Activated CD8-positive, alpha-beta T cell treated with anti-CD3 and anti-CD28 coated beads, Interleukin-2, amount 10 ng/mL, durations not matched to agents 7 days and 5 days (primary cell): ENCODE measurements around the gene CDK6. TPM values are rescaled to one million over a fixed set of nuclear protein-coding genes. Genes with fewer than 3 reads are reported as not detected.
A peak's percentile ranks its signal among the peaks of the same experiment; 100 is the strongest.

Experiments
- ATAC-seq: fragments of 150-1000 bp; cut with Tn5 transposase; one replicate; pipeline ENCODE4 v1.10.0; 2021; ENCODE audit warnings: moderate library complexity
- CTCF ChIA-PET: fragments of 350-600 bp; sonication (Branson Sonifier 250); formaldehyde crosslinking; loops from one replicate; lab custom pipeline; 2021; ENCODE audit warnings: antibody characterized with exemption; lab: Charles Lee
- POLR2A ChIA-PET: fragments of 350-600 bp; sonication (Branson Sonifier 250); formaldehyde crosslinking; loops from one replicate; lab custom pipeline; 2021; ENCODE audit warnings: antibody characterized with exemption; lab: Charles Lee
- DNase-seq: peaks from one replicate; pipeline ENCODE4 v3.0.0-alpha.2; 2020
- H3K27ac Mint-ChIP-seq: one replicate; pipeline ENCODE4 v1.8.0; 2021; ENCODE audit warnings: mild to moderate bottlenecking, mixed read lengths
- H3K27me3 Mint-ChIP-seq: one replicate; pipeline ENCODE4 v1.8.0; 2021; ENCODE audit warnings: low read depth, mixed read lengths
- H3K36me3 Mint-ChIP-seq: one replicate; pipeline ENCODE4 v1.8.0; 2021; ENCODE audit warnings: low read depth, mixed read lengths
- H3K4me1 Mint-ChIP-seq: one replicate; pipeline ENCODE4 v1.8.0; 2021; ENCODE audit warnings: low read depth, mixed read lengths
- H3K4me3 Mint-ChIP-seq: one replicate; pipeline ENCODE4 v1.8.0; 2021; ENCODE audit warnings: mild to moderate bottlenecking, mixed read lengths
- H3K9me3 Mint-ChIP-seq: one replicate; pipeline ENCODE4 v1.8.0; 2022; ENCODE audit warnings: mixed read lengths; ENCODE audit not compliant: insufficient read depth
- total RNA-seq, 2 experiments: library from RNA; stranded (reverse); gene quantifications; one replicate each; pipeline ENCODE4 v1.2.3, GENCODE V29; 2021

The CDK6 gene
- total RNA-seq, 2 experiments from 2014 or later, result 159 to 160 TPM

- H3K27ac Mint-ChIP-seq, result peak overlapping the region; percentile 31
- H3K4me1 Mint-ChIP-seq, result peaks cover 59% of the 10 kb centered on the region
- ChIA-PET POLR2A (no interaction called here), CTCF (no interaction called here)
- H3K27me3 Mint-ChIP-seq, result no peaks in the 10 kb centered on the region
- peaks cover 85% of the 10 kb centered on the region for H3K36me3 Mint-ChIP-seq
- no peak for ATAC-seq
- DNase-seq, result no peak
- peak overlapping the region; percentile 32 for H3K4me3 Mint-ChIP-seq
- peaks cover 12% of the 10 kb centered on the region for H3K9me3 Mint-ChIP-seq
Observed at GRCh38 chr7:92669616-92670165, 166.7 kb downstream of the CDK6 start.

GRCh38 chr7:92668564-92668963 lies 167.8 kb downstream of the CDK6 start:
- Mint-ChIP-seq H3K27me3 (no peaks in the 10 kb centered on the region), H3K36me3 (peaks cover 86% of the 10 kb centered on the region), H3K9me3 (peaks cover 16% of the 10 kb centered on the region), H3K4me1 (peaks cover 68% of the 10 kb centered on the region), H3K27ac (peak overlapping the region; percentile 18), H3K4me3 (no peak overlapping the region)
- DNase-seq (no peak), ATAC-seq (no peak)
- ChIA-PET POLR2A (no interaction called here), CTCF (no interaction called here)

GRCh38 chr7:92667816-92668535 lies 168.4 kb downstream of the CDK6 start:
- Mint-ChIP-seq H3K36me3 (peaks cover 80% of the 10 kb centered on the region), H3K4me1 (peaks cover 62% of the 10 kb centered on the region), H3K9me3 (peaks cover 16% of the 10 kb centered on the region), H3K27ac (peak overlapping the region; percentile 18), H3K4me3 (no peak overlapping the region), H3K27me3 (no peaks in the 10 kb centered on the region)
- POLR2A ChIA-PET, result no interaction called here
- ATAC-seq (no peak), DNase-seq (no peak)
- CTCF ChIA-PET, result no interaction called here

- H3K9me3 Mint-ChIP-seq, result peaks cover 12% of the 10 kb centered on the region
- peaks cover 45% of the 10 kb centered on the region for H3K4me1 Mint-ChIP-seq
- POLR2A ChIA-PET, result interaction anchor here (3.3 kb wide), 1 partner anchor 19 kb away, joined by 14 read pairs; no protein-coding TSS in a partner anchor
- H3K36me3 Mint-ChIP-seq, result peaks cover 61% of the 10 kb centered on the region
- H3K27ac Mint-ChIP-seq, result peak overlapping the region; percentile 77
- H3K27me3 Mint-ChIP-seq, result no peaks in the 10 kb centered on the region
- ATAC-seq, result no peak
- DNase-seq, result no peak
- H3K4me3 Mint-ChIP-seq, result no peak overlapping the region
- CTCF ChIA-PET, result interaction anchor here (0.8 to 2.1 kb wide), 8 partner anchors 9 to 167 kb away, joined by 3 to 8 read pairs (median 6); no protein-coding TSS in a partner anchor
Observed at GRCh38 chr7:92665926-92666325, 170.4 kb downstream of the CDK6 start.

- Mint-ChIP-seq H3K36me3 (peaks cover 44% of the 10 kb centered on the region), H3K27me3 (no peaks in the 10 kb centered on the region), H3K9me3 (peaks cover 12% of the 10 kb centered on the region), H3K4me3 (no peak overlapping the region), H3K27ac (no peak overlapping the region), H3K4me1 (peaks cover 46% of the 10 kb centered on the region)
- POLR2A ChIA-PET, result no interaction called here
- DNase-seq, result no peak
- CTCF ChIA-PET, result interaction anchor here (0.9 to 1.3 kb wide), 2 partner anchors 9 to 41 kb away, joined by 3 read pairs; no protein-coding TSS in a partner anchor
- no peak for ATAC-seq
Observed at GRCh38 chr7:92661651-92662050, 174.7 kb downstream of the CDK6 start.

GRCh38 chr7:92658671-92659070 lies 177.7 kb downstream of the CDK6 start:
- no peak for ATAC-seq
- H3K36me3 Mint-ChIP-seq, result peaks cover 39% of the 10 kb centered on the region
- ChIA-PET POLR2A (no interaction called here), CTCF (interaction anchor here (2.0 kb wide), 1 partner anchor 13 kb away, joined by 6 read pairs; no protein-coding TSS in a partner anchor)
- no peak overlapping the region for H3K4me3 Mint-ChIP-seq
- no peaks in the 10 kb centered on the region for H3K27me3 Mint-ChIP-seq
- no peak for DNase-seq
- peak overlapping the region; percentile 8 for H3K27ac Mint-ChIP-seq
- H3K9me3 Mint-ChIP-seq, result no peaks in the 10 kb centered on the region
- H3K4me1 Mint-ChIP-seq, result peaks cover 37% of the 10 kb centered on the region

- no peaks in the 10 kb centered on the region for H3K9me3 Mint-ChIP-seq
- ChIA-PET POLR2A (no interaction called here), CTCF (interaction anchor here (1.0 kb wide), 1 partner anchor 36 kb away, joined by 3 read pairs; no protein-coding TSS in a partner anchor)
- no peak for ATAC-seq
- H3K27me3 Mint-ChIP-seq, result no peaks in the 10 kb centered on the region
- no peak overlapping the region for H3K4me3 Mint-ChIP-seq
- DNase-seq, result no peak
- peaks cover 46% of the 10 kb centered on the region for H3K4me1 Mint-ChIP-seq
- peaks cover 45% of the 10 kb centered on the region for H3K36me3 Mint-ChIP-seq
- H3K27ac Mint-ChIP-seq, result no peak overlapping the region
Observed at GRCh38 chr7:92657391-92657790, 179.0 kb downstream of the CDK6 start.

GRCh38 chr7:92656121-92656520 lies 180.3 kb downstream of the CDK6 start:
- peaks cover 55% of the 10 kb centered on the region for H3K36me3 Mint-ChIP-seq
- H3K9me3 Mint-ChIP-seq, result no peaks in the 10 kb centered on the region
- ATAC-seq (no peak), DNase-seq (no peak)
- CTCF ChIA-PET, result interaction anchor here (1.5 kb wide), 2 partner anchors 9 to 13 kb away, joined by 4 to 6 read pairs; no protein-coding TSS in a partner anchor
- H3K4me3 Mint-ChIP-seq, result no peak overlapping the region
- no peaks in the 10 kb centered on the region for H3K27me3 Mint-ChIP-seq
- POLR2A ChIA-PET, result no interaction called here
- H3K4me1 Mint-ChIP-seq, result peaks cover 52% of the 10 kb centered on the region
- peak overlapping the region; percentile 23 for H3K27ac Mint-ChIP-seq

- Mint-ChIP-seq H3K4me3 (no peak overlapping the region), H3K36me3 (peaks cover 61% of the 10 kb centered on the region), H3K9me3 (no peaks in the 10 kb centered on the region), H3K27me3 (no peaks in the 10 kb centered on the region), H3K4me1 (peaks cover 54% of the 10 kb centered on the region), H3K27ac (peak overlapping the region; percentile 23)
- ATAC-seq, result no peak
- ChIA-PET POLR2A (no interaction called here), CTCF (interaction anchor here (1.5 kb wide), 2 partner anchors 10 to 12 kb away, joined by 4 to 6 read pairs; no protein-coding TSS in a partner anchor)
- no peak for DNase-seq
Observed at GRCh38 chr7:92655346-92655884, 181.0 kb downstream of the CDK6 start.

- DNase-seq (no peak), ATAC-seq (no peak)
- no peak overlapping the region for H3K4me3 Mint-ChIP-seq
- no peaks in the 10 kb centered on the region for H3K27me3 Mint-ChIP-seq
- H3K27ac Mint-ChIP-seq, result no peak overlapping the region
- H3K36me3 Mint-ChIP-seq, result peaks cover 72% of the 10 kb centered on the region
- H3K4me1 Mint-ChIP-seq, result peaks cover 62% of the 10 kb centered on the region
- ChIA-PET POLR2A (no interaction called here), CTCF (interaction anchor here (0.8 to 1.7 kb wide), 4 partner anchors 9 to 21 kb away, joined by 3 to 5 read pairs (median 3); no protein-coding TSS in a partner anchor)
- no peaks in the 10 kb centered on the region for H3K9me3 Mint-ChIP-seq
Observed at GRCh38 chr7:92653136-92653535, 183.2 kb downstream of the CDK6 start.

- Mint-ChIP-seq H3K27ac (no peak overlapping the region), H3K27me3 (no peaks in the 10 kb centered on the region), H3K36me3 (peaks cover 74% of the 10 kb centered on the region), H3K9me3 (no peaks in the 10 kb centered on the region), H3K4me3 (no peak overlapping the region), H3K4me1 (peaks cover 64% of the 10 kb centered on the region)
- POLR2A ChIA-PET, result interaction anchor here (1.8 kb wide), 1 partner anchor 11 kb away, joined by 5 read pairs; no protein-coding TSS in a partner anchor
- DNase-seq (no peak), ATAC-seq (no peak)
- CTCF ChIA-PET, result interaction anchor here (0.8 to 1.7 kb wide), 3 partner anchors 9 to 20 kb away, joined by 3 to 5 read pairs (median 3); no protein-coding TSS in a partner anchor
Observed at GRCh38 chr7:92652536-92652935, 183.8 kb downstream of the CDK6 start.
